DND-41 (cell line): ENCODE results near the gene MBNL2.

Experiments
- EZH2 ChIP-seq: IDR thresholded peaks from 3 replicates; pipeline ENCODE4 v1.6.1; 2012; ENCODE audit warnings: borderline replicate concordance, low read depth, mild to moderate bottlenecking, moderate library complexity, low read length, inconsistent platforms; ENCODE audit not compliant: severe bottlenecking
- TF ChIP-seq, protein P1 (sequence below): IDR thresholded peaks from 2 replicates; pipeline ENCODE4 v1.5.1; 2012; ENCODE audit warnings: borderline replicate concordance, low read length, moderate library complexity, mild to moderate bottlenecking; ENCODE audit not compliant: poor library complexity, severe bottlenecking; ENCODE audit errors: extremely low read depth

DNA sequence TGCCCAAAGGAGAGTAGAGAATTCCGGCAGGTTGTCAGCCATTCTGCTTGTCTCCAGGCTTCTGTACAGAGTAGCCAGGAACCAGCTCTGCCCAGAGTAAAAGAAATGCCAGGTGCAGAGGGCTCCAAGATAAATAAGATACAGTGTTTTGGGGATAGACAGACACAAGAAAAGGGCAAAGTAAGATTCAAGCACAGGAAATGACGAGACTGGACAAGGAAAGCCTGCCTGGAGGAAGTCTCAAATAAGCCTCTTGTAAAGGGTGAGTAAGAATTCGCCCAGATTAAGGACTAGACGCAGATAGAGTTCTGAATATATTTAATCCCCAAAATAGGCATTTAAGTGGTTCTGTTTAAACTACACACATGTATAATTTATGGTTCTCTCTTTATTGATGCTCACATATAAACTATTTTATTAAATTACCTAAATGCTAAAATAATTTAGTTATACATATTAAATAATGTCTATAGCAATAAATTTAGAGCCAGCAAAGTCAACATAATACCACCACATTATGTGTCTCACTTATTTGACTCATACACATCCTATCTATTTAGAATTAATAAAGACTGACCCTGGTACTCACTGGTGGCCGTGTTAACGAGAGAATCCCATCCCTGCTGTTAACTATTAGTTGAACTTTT, 113.5 kb downstream of the MBNL2 start:
- TF ChIP-seq, protein P1, sequence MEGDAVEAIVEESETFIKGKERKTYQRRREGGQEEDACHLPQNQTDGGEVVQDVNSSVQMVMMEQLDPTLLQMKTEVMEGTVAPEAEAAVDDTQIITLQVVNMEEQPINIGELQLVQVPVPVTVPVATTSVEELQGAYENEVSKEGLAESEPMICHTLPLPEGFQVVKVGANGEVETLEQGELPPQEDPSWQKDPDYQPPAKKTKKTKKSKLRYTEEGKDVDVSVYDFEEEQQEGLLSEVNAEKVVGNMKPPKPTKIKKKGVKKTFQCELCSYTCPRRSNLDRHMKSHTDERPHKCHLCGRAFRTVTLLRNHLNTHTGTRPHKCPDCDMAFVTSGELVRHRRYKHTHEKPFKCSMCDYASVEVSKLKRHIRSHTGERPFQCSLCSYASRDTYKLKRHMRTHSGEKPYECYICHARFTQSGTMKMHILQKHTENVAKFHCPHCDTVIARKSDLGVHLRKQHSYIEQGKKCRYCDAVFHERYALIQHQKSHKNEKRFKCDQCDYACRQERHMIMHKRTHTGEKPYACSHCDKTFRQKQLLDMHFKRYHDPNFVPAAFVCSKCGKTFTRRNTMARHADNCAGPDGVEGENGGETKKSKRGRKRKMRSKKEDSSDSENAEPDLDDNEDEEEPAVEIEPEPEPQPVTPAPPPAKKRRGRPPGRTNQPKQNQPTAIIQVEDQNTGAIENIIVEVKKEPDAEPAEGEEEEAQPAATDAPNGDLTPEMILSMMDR: no peak
- TF ChIP-seq EZH2: no peak
